Measurements from ENCODE around the gene JAK1.

DNA sequence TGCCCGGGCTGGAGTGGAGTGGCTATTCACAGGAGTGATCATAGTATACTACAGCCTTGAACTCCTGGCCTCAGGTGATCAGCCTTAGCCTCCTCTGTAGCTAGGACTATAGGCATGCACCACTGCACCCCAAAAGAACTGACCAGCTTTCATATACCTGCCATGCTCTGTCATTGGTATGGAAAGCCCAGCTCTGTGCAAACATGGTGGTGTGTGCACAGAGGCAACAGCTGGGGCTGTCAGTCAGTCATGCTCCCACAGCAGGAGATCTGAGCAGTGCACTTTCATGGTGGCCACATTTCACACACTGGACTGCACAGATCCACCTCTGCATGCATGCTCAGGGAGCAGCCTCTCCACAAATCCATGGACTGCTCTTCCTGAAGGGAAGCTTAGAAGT lies 8.8 kb upstream of the JAK1 start:
- TF ChIP-seq, protein P1, sequence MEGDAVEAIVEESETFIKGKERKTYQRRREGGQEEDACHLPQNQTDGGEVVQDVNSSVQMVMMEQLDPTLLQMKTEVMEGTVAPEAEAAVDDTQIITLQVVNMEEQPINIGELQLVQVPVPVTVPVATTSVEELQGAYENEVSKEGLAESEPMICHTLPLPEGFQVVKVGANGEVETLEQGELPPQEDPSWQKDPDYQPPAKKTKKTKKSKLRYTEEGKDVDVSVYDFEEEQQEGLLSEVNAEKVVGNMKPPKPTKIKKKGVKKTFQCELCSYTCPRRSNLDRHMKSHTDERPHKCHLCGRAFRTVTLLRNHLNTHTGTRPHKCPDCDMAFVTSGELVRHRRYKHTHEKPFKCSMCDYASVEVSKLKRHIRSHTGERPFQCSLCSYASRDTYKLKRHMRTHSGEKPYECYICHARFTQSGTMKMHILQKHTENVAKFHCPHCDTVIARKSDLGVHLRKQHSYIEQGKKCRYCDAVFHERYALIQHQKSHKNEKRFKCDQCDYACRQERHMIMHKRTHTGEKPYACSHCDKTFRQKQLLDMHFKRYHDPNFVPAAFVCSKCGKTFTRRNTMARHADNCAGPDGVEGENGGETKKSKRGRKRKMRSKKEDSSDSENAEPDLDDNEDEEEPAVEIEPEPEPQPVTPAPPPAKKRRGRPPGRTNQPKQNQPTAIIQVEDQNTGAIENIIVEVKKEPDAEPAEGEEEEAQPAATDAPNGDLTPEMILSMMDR (IDR thresholded peaks at IDR 0.05 in 4 of 5, conservative IDR thresholded peaks at IDR 0.05 in 1 of 5), result no peak
- no peak for TF ChIP-seq POLR2A (IDR thresholded peaks at IDR 0.05)

Measured in gastrocnemius medialis (tissue), 4 donors.